ENCODE results near the gene NKD2.

DNA sequence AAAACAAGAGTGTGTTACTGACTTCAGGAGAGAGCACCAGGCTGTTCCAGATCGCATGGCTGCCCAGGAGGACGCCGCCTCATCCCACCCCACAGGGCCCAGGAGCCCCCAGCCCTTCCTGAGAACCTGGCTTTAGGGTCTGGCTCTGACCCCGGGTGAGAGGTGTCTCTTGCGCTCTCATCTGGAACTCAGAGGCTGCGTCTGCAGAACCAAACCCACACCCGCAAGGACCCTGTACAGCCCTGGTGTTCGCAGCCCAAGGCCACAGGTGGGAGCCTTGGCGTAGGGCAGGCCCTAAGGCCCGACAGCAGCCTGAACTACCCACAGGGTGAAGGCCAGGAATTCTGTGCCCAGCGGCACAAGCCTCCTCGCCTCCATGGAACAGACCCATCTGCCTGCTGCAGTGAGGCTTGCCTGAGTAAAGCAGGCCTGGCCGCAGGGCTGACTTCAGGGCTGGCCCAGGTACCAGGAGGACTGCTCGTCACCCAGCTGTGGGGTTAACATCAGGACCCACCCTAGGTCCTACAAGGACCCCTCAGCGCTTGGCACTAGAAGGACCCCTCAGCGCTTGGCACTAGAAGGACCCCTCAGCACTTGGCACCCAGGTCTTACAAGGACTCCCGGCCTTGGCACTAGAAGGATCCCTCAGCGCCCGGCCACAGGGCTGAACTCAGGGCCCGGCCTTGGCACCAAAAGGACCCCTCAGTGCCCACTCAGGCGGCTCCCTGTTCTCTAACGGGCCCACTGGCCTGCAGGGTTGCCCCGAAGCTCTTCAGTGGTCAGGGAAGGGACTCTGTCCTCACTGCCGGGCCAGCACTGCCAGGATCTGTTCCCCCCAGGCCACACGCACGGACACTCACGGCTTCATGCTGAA is 48.2 kb downstream of the NKD2 start:
- TF ChIP-seq, protein P1, sequence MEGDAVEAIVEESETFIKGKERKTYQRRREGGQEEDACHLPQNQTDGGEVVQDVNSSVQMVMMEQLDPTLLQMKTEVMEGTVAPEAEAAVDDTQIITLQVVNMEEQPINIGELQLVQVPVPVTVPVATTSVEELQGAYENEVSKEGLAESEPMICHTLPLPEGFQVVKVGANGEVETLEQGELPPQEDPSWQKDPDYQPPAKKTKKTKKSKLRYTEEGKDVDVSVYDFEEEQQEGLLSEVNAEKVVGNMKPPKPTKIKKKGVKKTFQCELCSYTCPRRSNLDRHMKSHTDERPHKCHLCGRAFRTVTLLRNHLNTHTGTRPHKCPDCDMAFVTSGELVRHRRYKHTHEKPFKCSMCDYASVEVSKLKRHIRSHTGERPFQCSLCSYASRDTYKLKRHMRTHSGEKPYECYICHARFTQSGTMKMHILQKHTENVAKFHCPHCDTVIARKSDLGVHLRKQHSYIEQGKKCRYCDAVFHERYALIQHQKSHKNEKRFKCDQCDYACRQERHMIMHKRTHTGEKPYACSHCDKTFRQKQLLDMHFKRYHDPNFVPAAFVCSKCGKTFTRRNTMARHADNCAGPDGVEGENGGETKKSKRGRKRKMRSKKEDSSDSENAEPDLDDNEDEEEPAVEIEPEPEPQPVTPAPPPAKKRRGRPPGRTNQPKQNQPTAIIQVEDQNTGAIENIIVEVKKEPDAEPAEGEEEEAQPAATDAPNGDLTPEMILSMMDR (IDR thresholded peaks at IDR 0.05) = no peak
- TF ChIP-seq NR2C2 (CRISPR knock-in tag; IDR thresholded peaks at IDR 0.05) (no peak), CREB1 (CRISPR knock-in tag; IDR thresholded peaks at IDR 0.05) (no peak), CBFB (CRISPR knock-in tag; IDR thresholded peaks at IDR 0.05; ENCODE audit: low read depth) (no peak), TCF7 (CRISPR knock-in tag; IDR thresholded peaks at IDR 0.05; ENCODE audit: low read depth) (no peak), EMX1 (CRISPR knock-in tag; IDR thresholded peaks at IDR 0.05) (no peak), ZNF219 (CRISPR knock-in tag; IDR thresholded peaks at IDR 0.05; ENCODE audit: borderline replicate concordance) (no peak), CREM (CRISPR knock-in tag; IDR thresholded peaks at IDR 0.05) (no peak)
- TF ChIP-seq, protein P2, sequence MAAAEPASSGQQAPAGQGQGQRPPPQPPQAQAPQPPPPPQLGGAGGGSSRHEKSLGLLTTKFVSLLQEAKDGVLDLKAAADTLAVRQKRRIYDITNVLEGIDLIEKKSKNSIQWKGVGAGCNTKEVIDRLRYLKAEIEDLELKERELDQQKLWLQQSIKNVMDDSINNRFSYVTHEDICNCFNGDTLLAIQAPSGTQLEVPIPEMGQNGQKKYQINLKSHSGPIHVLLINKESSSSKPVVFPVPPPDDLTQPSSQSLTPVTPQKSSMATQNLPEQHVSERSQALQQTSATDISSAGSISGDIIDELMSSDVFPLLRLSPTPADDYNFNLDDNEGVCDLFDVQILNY (CRISPR knock-in tag; IDR thresholded peaks at IDR 0.05) = no peak

All from WTC11 (cell line).